HG03558 (cell line): ENCODE data around the gene ST7.
"Not testable (repeated sequence)": the region's sequence is repeated elsewhere in the genome, so short reads cannot be mapped to it uniquely, and the experiment has no call there.

Experiments used
- ATAC-seq: cut with Tn5 transposase; IDR thresholded peaks from one replicate; pipeline ENCODE4 v1.9.1; 2021; ENCODE audit warnings: moderate number of reproducible peaks; ENCODE audit not compliant: unreplicated experiment; ENCODE audit errors: extremely low read depth

The ST7 gene

GRCh38 chr7:116949941-116950801 is 3.1 kb upstream of the ST7 start:
- ATAC-seq = no peak

DNA sequence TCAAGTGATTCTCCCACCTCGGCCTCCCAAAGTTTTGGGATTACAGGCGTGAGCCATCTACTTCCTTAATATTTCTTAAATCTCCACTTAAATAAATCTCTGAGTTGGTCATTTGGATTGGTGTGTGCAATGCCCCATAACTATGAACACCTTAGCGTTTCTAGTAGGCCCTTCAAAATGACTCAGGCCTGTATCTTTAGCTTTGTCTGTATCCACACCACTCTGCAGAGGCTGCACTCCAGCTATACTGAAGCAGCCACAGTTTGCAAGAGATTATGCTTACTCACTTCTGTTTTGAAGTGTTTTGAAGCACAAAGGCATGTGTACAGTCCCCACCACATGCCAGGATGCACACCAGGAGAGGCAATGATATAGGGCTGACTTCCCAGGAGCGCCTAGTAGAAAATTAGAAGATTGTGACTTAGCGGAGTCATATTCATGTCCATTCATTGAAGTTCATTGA is 2.4 kb upstream of the ST7 start:
- ATAC-seq = no peak

GRCh38 chr7:116951366-116952292 is 1.7 kb upstream of the ST7 start:
- no peak for ATAC-seq

DNA sequence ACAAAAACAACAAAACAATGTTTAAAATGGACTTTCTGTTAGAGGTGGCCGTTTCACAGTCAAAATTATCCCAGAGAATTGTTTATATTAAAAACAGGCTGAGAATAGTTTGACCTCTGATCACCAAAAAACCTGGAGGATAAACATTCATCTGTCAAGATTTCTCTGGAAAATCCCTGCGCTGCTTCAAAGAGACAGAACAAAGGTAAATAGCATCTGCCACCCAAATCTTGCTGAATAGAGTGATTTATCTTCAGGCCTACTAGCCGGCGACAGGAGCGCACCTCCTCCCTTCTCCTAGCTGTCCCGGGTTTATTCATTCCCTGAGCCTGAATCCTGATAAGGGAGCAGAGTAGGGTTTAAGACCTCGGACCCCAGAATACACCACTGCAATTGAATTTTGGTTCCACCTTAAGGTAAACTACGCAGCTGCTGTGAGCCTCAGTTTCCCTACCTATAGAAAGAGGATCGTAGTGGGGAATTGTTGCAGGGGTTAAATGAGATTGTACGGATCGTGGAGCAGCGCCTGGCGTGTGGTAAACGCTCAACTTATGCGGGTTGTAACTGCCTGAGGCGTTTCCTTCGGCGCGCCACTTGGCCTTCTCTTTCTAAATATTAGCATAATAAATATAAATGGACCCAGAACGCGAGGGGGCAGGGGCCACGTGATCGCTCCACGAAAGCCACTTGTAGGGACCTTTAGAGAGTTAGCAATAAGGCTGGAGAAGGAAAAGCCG is 498 bp upstream of the ST7 start:
- ATAC-seq = no peak

DNA sequence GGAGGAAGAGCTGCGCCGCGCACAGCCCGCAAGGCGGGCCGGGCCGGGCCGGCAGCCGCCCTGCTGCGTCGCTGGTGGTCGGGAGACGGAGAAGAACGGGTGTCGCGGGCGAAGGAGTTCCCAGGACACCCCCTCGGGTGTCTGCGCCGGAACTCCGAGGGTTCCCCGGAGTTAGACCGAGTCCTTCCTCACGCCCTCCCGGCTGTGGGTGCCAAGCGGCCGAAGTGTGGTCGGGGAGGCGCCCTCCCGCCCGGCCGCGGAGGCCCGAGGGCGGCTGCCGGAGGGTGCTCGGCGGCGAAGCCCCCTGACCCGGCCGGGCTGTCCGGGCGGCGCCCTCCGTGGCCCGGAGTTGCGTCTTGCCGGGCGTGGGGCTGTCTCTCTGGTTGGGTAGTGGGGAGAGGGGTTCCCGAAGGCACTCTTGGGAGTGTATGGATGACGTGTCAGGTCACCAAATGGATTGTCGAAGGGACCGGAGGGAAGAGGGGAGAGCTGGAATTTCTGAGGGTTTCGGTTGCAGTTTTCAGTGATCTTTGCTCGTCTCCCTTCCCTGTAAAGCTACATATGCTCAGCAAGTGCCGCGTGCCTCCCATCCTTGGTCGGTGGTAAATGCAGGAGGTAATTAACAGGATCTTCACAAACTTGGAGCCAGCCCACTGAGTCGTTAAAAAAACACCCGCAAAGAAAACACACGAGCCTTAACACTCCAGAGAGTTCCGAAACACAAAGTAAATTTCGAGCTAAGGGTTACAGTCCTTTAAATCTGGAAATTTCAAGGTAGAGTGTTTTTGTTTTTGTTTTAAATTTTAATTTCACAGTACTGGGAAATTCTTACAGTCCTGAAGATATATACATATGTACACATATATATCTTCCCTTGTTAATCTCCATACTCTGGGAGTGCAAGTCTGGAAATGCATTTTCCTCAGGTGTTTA is 871 bp downstream of the ST7 start:
- ATAC-seq = no peak

DNA sequence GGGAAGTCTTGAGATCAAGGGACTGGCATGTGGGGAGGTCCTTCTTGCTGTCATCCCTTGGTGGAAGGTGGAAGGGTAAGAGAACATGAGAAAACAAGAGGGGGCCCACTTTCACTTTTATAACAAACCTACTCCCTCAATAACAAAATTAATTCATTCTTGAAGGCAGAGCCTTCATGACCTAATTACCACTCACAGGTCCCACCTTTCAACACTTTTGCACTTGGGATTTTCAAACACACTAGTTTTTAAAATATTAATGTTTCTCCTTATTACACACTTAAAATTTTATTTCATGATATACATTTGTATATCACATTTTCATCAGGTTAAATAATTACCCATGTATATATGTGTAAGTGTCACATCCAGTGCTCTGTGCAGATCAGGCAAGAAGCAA is 2.0 kb downstream of the ST7 start:
- no peak for ATAC-seq

GRCh38 chr7:116955801-116956476 is 2.6 kb downstream of the ST7 start:
- peak; percentile 72 for ATAC-seq

- ATAC-seq = no peak
These were observed 3.1 kb downstream of the ST7 start for GRCh38 chr7:116956477-116956804.

- ATAC-seq = peak; percentile 27
These were observed 4.6 kb downstream of the ST7 start for GRCh38 chr7:116957874-116958273.

GRCh38 chr7:116961966-116962673 is 8.8 kb downstream of the ST7 start:
- ATAC-seq = not testable (repeated sequence)

- ATAC-seq = no peak
These were observed 9.9 kb downstream of the ST7 start for GRCh38 chr7:116963234-116963633.

GRCh38 chr7:116966601-116967000 is 13.3 kb downstream of the ST7 start:
- no peak for ATAC-seq

GRCh38 chr7:116967254-116967922 is 14.1 kb downstream of the ST7 start:
- no peak for ATAC-seq

GRCh38 chr7:116967983-116968382 is 14.7 kb downstream of the ST7 start:
- ATAC-seq = no peak

GRCh38 chr7:116968631-116969030 is 15.3 kb downstream of the ST7 start:
- no peak for ATAC-seq

GRCh38 chr7:116969371-116969902 is 16.1 kb downstream of the ST7 start:
- ATAC-seq = no peak

DNA sequence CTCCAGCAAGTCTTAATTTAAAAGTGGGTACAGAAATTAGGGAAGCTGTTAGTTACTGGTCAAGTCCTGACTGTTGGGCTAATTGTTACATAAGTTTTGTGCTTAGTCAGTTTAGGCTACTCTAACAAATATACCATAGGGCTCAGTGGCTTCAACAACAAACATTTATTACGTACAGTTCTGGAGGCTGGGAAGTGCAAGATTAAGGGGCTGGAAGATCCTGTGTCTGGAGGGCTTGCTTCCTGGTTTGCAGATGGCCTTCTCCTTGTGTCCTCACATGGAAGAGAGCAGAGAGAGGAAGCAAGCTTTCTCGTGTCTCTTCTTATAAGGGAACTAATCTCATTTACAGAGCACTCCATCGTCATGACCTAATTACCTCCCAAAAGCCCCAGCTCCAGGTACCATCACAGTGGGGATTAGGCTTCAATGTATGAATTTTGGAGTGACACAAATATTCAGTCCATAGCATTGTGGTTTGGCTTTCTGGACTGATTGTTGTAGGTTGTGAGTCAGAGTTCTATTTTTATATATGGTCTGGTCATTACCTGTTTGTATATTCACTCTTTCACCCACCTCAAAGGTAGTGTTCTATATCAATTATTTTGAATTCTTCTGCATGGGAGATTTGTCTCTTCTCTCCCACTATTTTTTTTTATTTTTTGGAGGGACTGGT is 17.1 kb downstream of the ST7 start:
- ATAC-seq = peak; percentile 67
